Activated CD8-positive, alpha-beta memory T cell treated with anti-CD3 and anti-CD28 coated beads, Interleukin-2, amount 50 U/mL, for 1 hour (primary cell): ENCODE data around the gene GIMAP5.
"Not testable (repeated sequence)": the region's sequence is repeated elsewhere in the genome, so short reads cannot be mapped to it uniquely, and the experiment has no call there.

Source experiments
- DNase-seq: peaks from one replicate; pipeline ENCODE4 v3.0.0-alpha.2; 2020; ENCODE audit errors: extremely low read depth

The GIMAP5 gene

DNA sequence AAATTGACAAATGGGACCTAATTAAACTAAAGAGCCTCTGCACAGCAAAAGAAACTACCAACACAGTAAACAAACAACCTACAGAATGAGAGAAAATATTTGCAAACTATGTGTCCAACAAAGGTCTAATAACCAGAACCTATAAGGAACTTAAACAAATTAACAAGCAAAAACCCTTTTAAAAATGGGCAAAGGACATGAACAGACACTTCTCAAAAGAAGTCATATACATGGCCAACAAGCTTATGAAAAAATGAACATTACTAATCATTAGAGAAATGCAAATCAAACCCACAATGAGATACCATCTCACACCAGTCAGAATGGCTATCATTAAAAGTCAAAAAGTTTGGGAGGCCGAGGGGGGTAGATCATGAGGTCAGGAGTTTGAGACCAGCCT is 36.9 kb downstream of the GIMAP5 start:
- not testable (repeated sequence) for DNase-seq

DNA sequence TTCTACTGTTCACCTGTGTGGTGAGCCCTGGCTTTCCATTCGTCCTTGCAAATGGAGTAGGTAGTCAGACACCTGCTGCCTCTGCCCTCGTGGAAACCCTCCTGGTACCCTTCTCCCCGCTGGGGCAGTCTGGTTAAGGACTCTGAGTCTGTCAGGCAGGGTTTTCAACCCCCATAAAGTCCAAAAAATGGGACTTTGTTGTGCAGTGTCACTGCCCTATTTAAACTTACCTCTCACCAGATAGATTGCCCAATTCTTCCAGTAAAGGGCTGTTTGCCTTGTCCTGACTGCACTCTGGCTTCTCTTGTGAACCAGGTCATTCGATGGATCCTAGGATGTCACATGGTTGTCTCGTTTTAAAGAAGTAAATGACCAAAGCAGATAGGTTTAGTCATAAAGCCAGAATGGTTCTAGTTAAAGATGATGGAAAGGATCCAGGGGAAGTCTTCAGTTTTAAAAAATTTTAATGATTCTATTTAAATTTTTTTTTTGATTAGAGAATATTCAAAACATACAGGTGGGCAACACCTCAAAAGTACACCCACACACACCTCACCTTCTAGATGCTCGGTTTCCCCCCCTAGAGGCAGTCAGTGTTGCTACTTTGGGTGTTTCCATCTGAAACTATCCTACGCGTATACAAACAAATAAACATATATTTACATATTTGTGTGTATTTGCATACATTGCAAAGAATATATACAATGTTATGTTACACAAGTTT is 41.0 kb downstream of the GIMAP5 start:
- DNase-seq = no peak

DNA sequence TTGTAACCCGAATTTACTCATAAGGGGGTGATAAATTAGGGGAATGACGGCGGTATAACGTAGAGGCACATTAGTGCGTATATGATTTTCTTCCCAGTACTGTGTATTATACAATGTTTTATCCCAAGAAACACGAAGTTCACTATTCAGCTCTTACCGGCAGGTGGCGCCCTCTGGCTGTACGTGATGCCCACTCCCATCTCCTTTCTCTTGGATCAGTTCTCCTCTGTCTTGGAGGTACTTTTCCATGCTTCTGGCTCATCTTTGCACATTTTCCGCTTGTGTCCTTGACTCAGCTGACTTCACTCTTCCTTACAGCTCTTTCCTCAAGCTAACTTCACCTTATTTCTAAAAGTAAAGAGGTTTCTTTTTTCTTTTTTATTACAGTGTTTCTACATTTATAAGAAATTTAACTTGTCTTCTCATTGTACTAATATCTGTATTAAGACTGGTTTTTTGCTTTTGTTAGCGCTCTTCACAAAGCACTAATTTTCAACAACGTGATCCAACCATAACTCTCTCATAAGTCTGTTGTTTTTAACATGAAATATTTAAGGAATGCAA is 41.6 kb downstream of the GIMAP5 start:
- DNase-seq = peak; percentile 29

- DNase-seq = no peak
Measured at GRCh38 chr7:150780292-150780691, 43.1 kb downstream of the GIMAP5 start.

DNA sequence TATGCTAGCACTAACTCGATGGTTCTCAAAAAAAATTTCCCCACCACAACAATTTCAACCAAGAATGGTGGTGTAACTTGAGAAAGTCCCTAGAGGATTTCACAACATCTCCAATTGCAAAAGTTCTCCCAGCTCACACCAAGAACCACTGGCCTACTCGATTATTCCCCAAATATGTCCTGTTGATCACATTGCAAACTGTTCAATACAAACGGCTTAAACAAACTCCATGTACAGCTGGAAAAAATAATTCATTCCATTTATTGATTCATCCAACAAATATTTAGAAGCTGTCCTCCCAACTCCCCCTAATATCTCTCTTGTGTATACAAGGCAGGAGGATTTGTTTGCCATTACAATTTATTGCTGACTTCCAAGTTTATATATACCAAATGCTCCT is 43.9 kb downstream of the GIMAP5 start:
- DNase-seq = no peak

- no peak for DNase-seq
Measured at GRCh38 chr7:150781961-150782360, 44.7 kb downstream of the GIMAP5 start.

DNA sequence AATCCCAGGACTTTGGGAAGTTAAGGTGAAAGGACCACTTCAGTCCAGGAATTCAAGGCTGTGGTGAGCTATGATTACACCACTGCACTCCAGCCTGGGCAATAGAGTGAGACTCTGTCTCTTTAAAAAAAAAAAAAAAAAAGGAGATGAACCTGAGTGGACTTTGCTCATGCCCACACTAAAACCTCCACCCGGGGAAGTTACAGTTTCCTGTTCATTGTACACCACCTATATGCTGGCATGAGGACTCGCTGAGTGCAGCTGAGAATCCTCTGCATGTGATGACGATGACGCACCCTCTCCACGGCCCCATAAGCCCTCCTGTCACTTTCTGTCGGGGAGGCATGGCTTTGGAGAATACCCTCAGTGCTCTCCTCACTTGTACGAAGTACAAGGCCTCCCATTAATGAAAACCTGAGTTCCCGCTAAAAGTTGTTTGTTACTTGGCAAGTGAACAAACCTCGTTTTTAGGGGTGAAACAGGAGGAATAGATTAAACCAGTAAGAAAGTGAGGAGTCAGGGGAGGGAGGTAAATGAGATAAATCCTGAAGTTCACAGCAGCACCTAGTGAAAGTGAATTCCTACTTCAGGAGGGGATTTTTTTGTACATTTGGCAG is 47.0 kb downstream of the GIMAP5 start:
- no peak for DNase-seq

- DNase-seq = no peak
Measured at GRCh38 chr7:150784954-150785353, 47.7 kb downstream of the GIMAP5 start.

DNA sequence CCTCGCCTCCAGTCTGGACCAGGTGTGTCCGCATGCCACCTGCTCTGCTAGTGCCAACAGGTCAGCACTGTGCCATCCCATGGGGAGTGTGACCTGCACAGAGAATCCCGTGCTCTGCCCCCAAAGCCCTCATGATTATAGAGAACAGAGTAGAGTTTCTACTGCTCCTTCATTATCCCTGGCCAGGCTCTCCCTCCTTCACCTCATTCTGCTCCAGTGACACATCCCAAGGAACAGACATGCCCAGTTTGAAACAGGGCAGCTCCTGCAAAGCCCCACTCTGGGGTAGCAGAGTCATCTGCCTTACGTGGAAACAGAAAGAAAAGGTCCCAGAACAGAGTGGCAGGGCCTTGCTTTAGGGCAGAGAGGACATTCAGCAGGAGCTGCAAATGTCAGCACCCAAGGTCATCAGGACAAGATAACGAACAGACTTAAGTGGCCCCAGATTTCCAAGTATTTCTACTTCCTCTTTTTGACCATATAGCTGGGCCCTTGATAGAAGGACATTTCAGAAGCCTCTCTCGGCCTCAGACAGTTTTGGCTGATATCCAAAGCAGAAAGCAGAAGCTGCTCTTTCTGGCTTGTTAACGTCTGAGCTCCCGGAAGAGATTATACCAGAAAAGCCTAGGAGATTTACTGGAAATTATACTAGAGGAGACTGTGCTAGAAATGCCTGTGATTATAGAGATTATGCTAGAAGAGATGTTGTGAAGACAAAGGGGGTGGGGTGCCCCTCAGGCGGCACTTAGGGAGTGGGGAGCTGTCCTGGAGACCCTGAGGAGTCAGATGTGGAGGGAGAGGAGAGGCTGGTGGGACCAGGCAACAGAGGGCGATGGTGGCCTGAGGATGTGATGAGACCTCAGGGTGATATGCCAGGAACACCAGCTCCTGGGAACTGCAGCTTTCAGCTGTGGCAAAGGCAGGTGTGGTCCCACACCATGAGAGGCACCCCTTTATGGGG is 50.4 kb downstream of the GIMAP5 start:
- DNase-seq = no peak

DNA sequence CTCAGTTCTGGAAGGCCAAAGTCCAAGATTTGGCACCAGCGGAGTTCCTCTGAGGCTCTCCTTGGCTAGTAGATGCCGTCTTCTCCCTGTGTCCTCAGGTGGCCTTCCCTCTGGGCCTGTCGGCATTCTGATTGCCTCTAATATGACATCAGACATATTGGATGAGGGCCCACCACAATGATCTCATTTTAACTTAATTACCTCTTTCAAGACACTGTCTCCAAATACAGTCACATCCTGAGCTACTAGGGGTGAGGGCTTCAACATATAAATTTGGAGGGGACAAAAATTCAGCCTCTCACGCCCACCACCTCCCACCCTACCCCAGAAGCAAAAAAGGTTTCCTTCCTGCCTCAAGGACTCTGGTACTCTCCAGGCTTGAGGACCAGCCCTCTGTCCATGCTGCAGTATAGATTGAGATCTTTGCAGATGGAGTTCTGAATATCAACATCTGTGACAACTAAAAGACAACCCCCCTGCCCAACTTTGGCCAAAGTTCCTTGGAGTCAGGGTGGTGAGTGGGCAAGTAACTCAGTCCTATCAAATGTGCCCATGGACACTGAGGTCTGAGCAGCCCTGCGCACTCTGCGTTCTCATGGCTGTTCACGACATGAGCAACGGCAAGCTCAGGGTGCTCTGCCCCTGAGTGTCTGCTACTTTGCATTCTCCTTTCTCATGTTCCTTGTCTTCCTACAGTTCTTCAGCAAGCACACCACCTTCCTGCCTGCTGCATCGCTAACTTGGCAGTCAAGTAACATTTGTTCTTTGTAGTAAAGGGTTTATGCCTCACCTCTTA is 51.5 kb downstream of the GIMAP5 start:
- no peak for DNase-seq

DNA sequence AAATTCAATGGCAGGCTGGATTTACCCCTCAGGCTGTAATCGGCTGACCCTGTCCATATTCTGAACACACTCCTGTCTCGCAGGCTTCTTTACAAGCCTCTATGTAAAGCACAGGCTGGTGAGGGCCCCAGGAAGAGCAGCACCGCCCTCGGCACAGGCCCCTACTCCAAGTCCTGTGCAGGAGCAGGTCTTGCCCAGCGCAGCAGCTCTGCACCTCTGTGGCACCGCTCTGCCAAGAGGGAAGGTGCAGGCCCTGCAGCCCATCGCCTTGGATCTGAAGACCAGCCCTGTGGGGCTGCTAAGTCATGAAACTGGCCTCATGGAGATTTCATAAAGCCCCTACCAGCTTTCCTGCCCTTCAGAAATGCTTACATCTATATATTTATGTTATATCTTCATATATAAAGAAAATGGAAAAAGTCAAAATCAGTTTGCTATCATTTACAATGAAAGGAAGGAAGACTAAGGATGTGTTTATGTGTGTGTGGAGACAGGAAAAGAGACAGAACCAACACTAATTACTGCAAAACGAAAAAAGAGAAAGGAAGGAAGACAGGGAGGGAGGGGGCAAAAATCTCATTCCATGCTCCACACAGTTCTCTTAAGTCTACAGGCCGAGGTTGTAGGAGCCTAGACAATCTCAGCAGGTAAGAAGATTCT is 53.3 kb downstream of the GIMAP5 start:
- DNase-seq = no peak

GRCh38 chr7:150791304-150791703 is 54.1 kb downstream of the GIMAP5 start:
- no peak for DNase-seq

DNA sequence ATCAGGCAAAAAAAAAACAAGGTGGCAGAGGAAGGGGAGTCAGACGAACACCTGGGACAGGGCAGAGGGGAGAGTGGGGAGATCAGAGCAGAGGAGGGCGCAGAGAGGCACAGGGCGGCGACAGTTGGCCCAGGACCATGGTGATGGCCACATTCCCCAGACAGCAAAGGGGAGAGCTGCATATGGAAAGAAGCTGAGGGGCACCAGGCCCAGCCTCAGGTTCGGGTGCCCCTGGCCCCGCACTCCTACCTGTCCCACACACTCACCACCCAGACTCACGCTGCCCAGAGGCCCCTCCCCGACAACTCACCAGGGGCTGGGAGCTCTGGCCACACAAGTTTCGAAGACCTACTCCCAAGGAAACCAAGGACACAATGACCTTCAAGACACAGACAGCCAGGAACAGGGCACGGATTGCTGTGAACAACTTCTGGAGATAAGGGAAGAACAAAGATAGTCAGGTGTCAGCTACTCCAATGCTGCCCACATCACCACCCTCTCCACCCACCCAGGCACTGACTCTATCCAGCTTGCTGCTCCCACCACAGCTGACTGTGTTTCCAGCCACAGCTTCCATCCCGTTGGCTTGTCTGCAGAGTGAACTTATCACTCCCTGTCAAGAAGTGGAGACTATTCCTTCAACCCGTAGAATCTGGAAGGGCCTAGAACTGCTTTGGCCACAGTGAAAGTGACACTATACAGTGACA is 54.7 kb downstream of the GIMAP5 start:
- DNase-seq = no peak
